ENCODE data around the gene LYVE1.
"Not testable (repeated sequence)": the region's sequence is repeated elsewhere in the genome, so short reads cannot be mapped to it uniquely, and the experiment has no call there.

Gene LYVE1, protein sequence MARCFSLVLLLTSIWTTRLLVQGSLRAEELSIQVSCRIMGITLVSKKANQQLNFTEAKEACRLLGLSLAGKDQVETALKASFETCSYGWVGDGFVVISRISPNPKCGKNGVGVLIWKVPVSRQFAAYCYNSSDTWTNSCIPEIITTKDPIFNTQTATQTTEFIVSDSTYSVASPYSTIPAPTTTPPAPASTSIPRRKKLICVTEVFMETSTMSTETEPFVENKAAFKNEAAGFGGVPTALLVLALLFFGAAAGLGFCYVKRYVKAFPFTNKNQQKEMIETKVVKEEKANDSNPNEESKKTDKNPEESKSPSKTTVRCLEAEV

DNA sequence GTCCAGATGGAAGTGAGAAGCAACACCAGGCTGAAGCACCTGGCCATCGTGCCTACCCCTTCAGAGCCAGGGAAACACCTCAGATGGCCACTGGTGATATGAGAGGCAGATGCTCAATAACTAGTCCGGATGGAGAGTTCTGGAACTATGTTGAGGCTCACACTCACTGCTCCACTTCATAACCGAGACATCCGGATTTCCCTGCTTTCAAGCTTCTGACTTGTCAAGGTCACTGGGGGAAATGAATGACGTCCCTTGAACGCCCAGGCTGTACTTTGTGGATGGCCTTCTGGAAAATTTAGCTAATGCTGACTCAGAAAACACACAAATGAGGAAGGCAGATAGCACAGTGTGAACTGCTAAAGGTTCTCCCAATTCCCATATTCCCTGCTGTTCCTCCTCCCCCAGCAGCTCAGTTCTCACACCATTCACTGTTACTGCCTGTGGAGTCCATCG is at the start of gene LYVE1:
Gene LYVE1 (minus strand): TSS at position 180 of the 456 bp plus-strand sequence. CDS start 133 bp downstream, at position 47.
- DNase-seq: no peak

- no peak for DNase-seq
Measured at GRCh38 chr11:10617551-10617950, 49.1 kb upstream of the LYVE1 start.

GRCh38 chr11:10611979-10612862 is 43.8 kb upstream of the LYVE1 start:
- DNase-seq: no peak

DNA sequence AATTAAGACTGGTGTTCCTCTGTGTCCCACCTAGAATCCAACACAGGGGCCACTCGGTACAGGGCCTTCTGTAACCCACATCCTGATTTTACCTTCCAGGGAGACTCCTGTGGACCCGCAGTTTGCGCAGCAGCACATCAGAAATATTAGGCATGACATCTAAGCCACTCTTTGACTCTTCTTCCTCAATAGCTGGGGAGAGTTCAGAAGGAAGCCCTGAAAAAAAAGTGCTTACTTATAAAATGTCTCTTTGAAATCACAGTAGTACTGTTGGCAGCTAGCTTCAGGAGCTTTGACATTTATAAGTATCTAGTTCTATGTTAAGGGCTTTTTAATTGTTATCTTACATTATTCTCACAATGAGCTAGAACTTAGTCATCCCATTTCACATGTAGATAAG is 41.2 kb upstream of the LYVE1 start:
- DNase-seq: no peak

- no peak for DNase-seq
Measured at GRCh38 chr11:10608584-10608983, 40.1 kb upstream of the LYVE1 start.

- no peak for DNase-seq
Measured at GRCh38 chr11:10607462-10608132, 39.1 kb upstream of the LYVE1 start.

GRCh38 chr11:10606536-10607208 is 38.2 kb upstream of the LYVE1 start:
- DNase-seq: no peak

DNA sequence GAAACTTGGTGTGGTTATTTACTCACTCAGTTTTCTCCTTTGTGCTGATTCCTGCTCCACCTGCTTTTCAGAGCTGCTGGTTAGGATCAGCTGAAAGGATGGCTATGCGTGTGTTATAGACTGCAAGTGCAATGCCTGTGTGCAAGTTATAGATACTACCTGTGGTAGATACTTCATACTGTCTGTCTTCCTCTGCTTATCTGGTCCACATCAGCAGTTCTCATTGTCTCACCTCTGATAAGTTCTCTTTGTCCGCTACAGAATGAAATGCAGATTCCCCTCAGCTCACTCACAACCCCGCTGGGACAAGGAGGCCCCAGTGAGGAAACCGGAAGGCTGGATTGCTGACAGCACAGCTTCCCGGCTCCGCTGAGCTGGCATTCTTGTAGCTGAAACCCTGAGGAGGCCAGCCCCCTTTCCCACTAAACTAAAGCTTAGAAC is 37.5 kb upstream of the LYVE1 start:
- no peak for DNase-seq

- no peak for DNase-seq
Measured at GRCh38 chr11:10604798-10605197, 36.3 kb upstream of the LYVE1 start.

- no peak for DNase-seq
Measured at GRCh38 chr11:10604340-10604748, 35.9 kb upstream of the LYVE1 start.

DNA sequence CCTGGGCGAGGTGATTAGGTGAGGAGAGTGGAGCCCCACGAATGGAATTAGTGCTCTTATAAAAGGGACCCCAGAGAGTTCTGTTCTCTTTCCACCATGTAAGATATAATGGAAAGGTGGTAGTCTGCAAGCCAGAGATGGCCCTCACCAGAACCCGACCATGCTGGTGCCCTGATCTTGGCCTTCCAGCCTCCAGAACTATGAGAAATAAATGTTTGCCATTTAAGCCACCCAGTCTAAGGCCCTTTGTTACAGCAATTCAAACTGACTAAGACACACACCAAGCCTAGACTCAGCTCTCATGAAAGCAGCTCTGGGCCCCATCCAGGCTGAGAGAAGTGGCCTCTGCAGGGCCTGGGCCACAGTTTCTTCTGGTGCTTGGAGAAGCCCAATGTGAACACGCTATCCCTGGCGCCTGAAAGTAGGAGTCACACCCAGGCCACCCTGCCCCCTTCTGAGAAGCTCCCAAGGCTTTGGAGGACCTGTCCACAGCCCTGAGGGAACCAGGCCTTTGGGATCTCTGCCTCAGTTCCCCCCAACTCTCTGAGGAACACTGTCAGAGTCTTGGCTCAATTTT is 35.3 kb upstream of the LYVE1 start:
- DNase-seq: no peak

DNA sequence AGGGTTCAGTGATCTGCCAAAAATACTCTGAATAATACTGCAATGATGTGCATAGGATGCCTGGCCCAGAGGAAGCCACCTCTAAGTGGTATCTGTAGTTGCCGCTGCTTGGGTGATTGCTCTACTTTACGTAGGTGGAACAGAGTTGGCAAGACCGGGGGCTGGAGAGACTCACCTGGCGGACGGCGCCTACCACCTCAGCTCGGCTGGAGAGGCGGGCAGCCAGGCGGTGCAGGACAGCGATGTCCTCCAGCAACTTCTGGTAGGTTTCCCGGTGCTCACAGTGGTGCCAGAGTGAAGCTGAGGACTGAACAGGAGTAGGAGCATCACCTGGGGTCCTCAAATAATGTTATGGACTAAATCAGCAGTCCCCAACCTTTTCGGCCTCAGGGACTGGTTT is 34.5 kb upstream of the LYVE1 start:
- no peak for DNase-seq

DNA sequence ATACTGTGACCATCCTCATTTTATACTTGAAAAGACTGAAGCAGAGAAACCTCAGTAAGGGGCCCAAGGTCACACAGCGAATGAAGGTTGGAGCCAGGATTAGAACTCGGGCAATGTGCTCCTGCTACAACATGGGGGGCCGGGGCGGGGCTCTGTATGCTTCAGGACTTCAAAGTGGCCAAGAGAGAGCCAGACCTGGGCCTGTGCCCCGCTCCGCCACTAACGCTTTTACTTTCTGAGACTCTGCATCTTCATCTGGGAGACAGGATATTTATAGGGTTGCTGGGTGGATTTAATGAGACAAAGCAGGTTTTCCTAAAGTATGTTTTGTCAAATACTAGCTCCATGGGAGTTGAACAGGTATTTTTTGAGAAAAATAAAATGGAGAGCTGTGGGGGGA is 33.9 kb upstream of the LYVE1 start:
- no peak for DNase-seq

GRCh38 chr11:10601837-10602236 is 33.4 kb upstream of the LYVE1 start:
- no peak for DNase-seq

- no peak for DNase-seq
Measured at GRCh38 chr11:10600570-10601248, 32.2 kb upstream of the LYVE1 start.

- DNase-seq: no peak
Measured at GRCh38 chr11:10599388-10600175, 31.1 kb upstream of the LYVE1 start.

GRCh38 chr11:10598816-10599215 is 30.4 kb upstream of the LYVE1 start:
- no peak for DNase-seq

DNA sequence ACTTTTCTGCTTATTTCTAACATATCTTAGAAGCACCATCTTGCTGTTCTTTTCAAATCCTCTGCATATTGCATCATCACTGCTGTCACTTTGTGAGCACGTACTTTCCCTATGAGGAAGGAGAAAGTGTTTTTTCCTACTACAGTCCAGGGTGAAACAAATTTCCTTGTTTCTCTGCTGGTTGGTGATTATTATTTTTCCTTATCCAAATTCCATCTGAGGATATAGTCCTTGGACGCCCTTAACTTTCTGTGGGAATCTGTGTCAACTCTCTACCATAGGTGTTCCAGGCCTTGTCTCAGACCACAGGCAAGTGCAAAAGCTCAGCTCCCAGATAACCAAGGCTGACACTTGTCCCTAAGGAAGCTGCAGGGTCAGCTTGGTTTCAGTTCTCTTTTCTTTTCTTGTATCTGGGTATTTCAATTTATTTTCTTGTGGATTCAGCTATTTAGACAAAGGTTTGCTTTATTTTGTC is 29.4 kb upstream of the LYVE1 start:
- no peak for DNase-seq

DNA sequence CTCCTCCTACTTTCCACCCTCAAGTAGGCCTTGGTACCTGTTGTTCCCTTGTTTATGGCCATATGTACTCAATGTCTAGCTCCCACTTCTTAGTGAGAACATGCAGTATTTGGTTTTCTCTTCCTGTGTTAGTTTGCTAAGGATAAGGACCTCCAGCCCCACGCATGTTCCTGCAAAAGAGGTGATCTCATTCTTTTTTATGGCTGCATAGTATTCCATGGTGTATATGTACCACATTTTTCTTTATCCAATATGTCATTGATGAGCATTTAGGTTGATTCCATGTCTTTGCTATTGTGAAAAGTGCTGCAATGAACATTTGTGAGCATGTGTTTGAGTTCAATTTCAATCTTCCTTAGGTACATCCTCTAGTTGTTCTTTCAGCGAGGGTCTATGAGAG is 27.4 kb upstream of the LYVE1 start:
- not testable (repeated sequence) for DNase-seq

DNA sequence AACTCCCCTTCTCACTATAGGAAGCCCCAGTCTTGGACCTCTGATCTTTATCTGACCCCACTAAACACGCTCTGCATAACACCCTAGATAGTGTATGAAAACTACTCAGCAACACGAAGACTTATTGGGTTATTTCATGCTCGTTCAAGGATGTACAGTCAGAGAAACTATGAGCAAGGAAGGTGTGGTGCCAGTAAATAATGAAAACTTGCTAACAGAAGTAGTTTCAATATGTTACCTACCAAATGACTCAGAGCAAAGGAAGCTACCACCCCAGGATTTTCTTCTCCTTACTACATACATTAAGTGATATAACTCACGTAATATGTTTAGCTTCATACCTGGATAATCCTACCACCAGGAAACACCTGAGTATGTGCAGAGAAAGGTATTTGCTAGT is 25.9 kb upstream of the LYVE1 start:
- DNase-seq: no peak

GRCh38 chr11:10592331-10592730 is 23.9 kb upstream of the LYVE1 start:
- no peak for DNase-seq
